Prostate gland (tissue), 2 donors: Measurements from ENCODE around the gene NTNG1.

Experiments
- CTCF ChIP-seq, 4 experiments: fragments of 200-600 bp in 2 of 4; fragments of 450-650 bp in 2 of 4; sonication (generic) in 2 of 4; IDR thresholded peaks; 1 replicate in 3 of 4; 2 replicates in 1 of 4; pipeline ENCODE4 v1.5.1; 2016 to 2019; ENCODE audit warnings: antibody characterized with exemption in 4 of 4, mild to moderate bottlenecking in 2 of 4, moderate library complexity in 2 of 4
- POLR2A ChIP-seq: fragments of 450-650 bp; IDR thresholded peaks from one replicate; pipeline ENCODE4 v1.6.1; 2016; ENCODE audit warnings: antibody characterized with exemption, mild to moderate bottlenecking
- POLR2AphosphoS5 ChIP-seq: sonication (generic); formaldehyde crosslinking; IDR thresholded peaks from one replicate; pipeline ENCODE4 v1.6.1; 2017; ENCODE audit warnings: antibody characterized with exemption

GRCh38 chr1:107378426-107378825 lies 237.6 kb downstream of the NTNG1 start:
- TF ChIP-seq POLR2A (no peak), CTCF (IDR thresholded peaks at IDR 0.05) (no peak), POLR2AphosphoS5 (no peak)
